ENCODE results near the gene BAIAP3.

Gene BAIAP3

DNA sequence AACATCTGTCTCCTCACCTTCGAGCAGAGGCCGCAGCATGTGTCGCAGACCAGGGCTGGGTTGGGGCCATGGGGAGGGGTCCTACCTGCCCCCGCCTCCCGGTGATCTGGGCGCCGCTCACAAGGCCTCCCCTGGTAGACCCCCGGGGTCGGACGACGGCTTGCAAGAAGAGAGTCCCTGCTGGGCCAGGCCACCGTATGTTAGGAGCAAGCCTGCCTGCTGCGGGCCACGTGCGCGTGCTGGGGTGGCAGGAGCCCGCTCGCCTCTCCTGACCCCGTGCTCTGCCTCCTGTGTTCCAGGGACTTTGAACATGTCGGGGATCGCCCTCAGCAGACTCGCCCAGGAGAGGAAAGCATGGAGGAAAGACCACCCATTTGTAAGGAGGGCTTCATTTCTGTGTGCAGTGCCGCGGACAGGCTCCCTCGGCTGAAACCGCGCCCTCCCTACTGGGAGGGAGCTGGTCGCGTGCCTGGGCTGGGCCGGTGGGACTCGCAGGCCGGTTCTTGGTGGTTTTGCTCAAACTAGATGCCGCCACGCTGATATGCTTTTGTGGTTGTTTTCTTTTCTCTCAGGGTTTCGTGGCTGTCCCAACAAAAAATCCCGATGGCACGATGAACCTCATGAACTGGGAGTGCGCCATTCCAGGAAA is 19.6 kb upstream of the BAIAP3 start:
- H3K27me3 ChIP-seq (ENCODE audit: control insufficient read depth, insufficient read depth, low read length), result no peaks in the 10 kb centered on the region
- no peaks in the 10 kb centered on the region for H3K9me3 ChIP-seq (ENCODE audit: control insufficient read depth, low read depth, low read length)
- peaks cover 55% of the 10 kb centered on the region for H3K36me3 ChIP-seq (ENCODE audit: control insufficient read depth, low read depth, low read length)
- peaks cover 3% of the 10 kb centered on the region for H3K4me1 ChIP-seq (ENCODE audit: control insufficient read depth, low read depth, low read length)
- H3K9ac ChIP-seq (ENCODE audit: low read length), result no peak overlapping the region
- no peak overlapping the region for H3K4me3 ChIP-seq (ENCODE audit: low read length)
- no peak overlapping the region for H3K27ac ChIP-seq (ENCODE audit: low read length)

DNA sequence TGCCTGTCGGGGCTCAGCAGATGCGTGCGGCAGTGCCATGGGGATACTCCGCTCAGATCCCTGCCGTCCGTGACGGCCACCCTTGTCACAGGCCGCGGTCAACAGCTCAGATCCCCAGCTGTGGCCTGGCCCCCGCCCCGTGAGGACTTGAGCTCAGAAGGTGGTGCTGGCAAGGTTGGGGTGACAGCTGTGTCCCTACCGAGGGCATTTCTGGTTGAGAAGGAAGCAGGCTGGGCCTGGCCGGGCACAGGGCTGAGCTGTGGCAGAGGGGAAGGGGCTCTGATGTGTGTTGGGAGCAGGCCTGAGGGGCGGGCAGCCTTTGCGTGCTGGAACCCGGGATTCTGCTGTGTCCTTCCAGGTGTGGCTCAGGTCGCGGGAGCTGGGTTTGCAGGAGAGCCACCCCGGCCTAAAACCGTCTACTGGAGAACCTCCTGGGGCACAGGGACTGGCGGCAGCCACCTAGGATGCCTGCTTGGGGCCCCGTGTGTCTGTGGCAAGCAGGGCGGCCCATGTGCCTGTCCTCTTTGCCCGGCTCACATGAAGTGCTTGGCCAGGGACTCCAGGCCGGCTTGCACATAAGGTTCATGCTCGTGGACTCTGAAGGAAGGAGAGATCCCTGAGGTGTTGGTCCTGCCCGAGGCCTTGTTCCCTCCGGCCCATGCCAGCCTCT is 18.9 kb upstream of the BAIAP3 start:
- Histone ChIP-seq H3K4me1 (ENCODE audit: control insufficient read depth, low read depth, low read length) (peaks cover 3% of the 10 kb centered on the region), H3K9ac (ENCODE audit: low read length) (no peak overlapping the region), H3K27me3 (ENCODE audit: control insufficient read depth, insufficient read depth, low read length) (no peaks in the 10 kb centered on the region), H3K36me3 (ENCODE audit: control insufficient read depth, low read depth, low read length) (peaks cover 62% of the 10 kb centered on the region), H3K9me3 (ENCODE audit: control insufficient read depth, low read depth, low read length) (no peaks in the 10 kb centered on the region), H3K27ac (ENCODE audit: low read length) (no peak overlapping the region), H3K4me3 (ENCODE audit: low read length) (no peak overlapping the region)

DNA sequence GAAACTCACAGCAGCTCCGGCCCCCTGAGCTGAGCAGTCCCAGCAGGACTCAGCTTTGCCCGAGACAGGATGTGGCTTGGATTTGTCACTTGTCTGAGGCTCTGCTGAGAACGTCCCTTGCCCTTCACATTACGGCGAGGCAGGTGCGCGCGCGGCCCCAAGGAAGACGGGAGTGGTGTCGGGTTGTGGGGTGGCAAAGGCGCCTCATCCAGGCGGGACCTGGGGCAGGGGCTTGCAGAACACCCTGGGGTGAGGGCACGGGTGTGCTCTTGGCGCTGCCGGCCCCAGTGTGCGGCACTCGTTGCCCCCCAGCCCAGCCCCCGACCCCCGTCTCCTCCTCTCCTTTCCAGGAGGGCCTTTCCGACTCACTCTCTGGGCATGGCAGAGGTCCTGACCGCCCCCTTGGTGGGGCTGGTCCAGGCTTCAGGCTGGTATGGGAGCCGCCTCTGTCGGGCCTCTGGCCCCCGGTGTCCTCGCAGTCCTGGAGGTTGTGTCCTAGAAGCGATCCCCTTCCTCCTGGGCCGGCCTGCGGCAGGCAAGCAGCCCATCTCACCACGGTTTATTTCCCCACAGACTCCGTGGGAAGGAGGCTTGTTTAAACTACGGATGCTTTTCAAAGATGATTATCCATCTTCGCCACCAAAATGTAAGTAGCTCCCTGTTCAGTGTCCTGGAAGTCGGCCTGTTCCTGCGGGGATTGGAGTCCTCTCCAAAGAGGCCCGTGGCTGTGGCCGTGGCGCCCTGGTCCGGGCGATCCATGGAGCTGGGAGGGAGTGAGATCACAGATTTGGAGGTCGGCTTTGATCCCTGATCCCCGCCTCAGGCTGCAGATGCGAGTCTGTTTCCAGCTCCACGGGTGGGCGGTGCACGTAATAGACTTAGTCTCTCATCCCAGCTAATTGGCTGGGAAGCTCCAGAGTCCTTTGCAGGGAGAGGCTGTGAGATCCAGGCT is 18.1 kb upstream of the BAIAP3 start:
- Histone ChIP-seq H3K4me3 (ENCODE audit: low read length) (no peak overlapping the region), H3K27ac (ENCODE audit: low read length) (no peak overlapping the region), H3K36me3 (ENCODE audit: control insufficient read depth, low read depth, low read length) (peaks cover 70% of the 10 kb centered on the region), H3K9me3 (ENCODE audit: control insufficient read depth, low read depth, low read length) (no peaks in the 10 kb centered on the region), H3K27me3 (ENCODE audit: control insufficient read depth, insufficient read depth, low read length) (no peaks in the 10 kb centered on the region), H3K9ac (ENCODE audit: low read length) (no peak overlapping the region), H3K4me1 (ENCODE audit: control insufficient read depth, low read depth, low read length) (peaks cover 3% of the 10 kb centered on the region)

DNA sequence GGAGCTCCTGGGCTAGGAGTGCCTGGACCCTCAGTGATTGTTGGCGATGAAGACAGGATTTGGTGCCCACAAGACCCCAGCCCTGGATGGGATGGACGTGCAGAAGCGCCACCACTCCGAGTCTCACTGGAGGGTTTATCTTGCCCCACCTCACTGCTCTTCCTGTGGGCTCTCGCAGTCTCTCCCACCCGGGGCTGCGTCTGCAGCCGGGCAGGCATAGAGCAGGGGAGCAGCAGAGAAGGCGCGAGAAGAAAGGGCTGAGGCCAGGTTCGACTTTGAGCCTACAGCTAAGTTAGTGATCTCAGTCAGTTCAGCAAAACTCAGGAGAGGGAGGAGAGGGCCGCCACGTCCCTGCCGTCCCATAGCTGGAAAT is 17.4 kb upstream of the BAIAP3 start:
- no peaks in the 10 kb centered on the region for H3K9me3 ChIP-seq (ENCODE audit: control insufficient read depth, low read depth, low read length)
- no peak overlapping the region for H3K4me3 ChIP-seq (ENCODE audit: low read length)
- peaks cover 76% of the 10 kb centered on the region for H3K36me3 ChIP-seq (ENCODE audit: control insufficient read depth, low read depth, low read length)
- H3K4me1 ChIP-seq (ENCODE audit: control insufficient read depth, low read depth, low read length), result no peaks in the 10 kb centered on the region
- no peak overlapping the region for H3K27ac ChIP-seq (ENCODE audit: low read length)
- H3K27me3 ChIP-seq (ENCODE audit: control insufficient read depth, insufficient read depth, low read length), result no peaks in the 10 kb centered on the region
- H3K9ac ChIP-seq (ENCODE audit: low read length), result no peak overlapping the region

DNA sequence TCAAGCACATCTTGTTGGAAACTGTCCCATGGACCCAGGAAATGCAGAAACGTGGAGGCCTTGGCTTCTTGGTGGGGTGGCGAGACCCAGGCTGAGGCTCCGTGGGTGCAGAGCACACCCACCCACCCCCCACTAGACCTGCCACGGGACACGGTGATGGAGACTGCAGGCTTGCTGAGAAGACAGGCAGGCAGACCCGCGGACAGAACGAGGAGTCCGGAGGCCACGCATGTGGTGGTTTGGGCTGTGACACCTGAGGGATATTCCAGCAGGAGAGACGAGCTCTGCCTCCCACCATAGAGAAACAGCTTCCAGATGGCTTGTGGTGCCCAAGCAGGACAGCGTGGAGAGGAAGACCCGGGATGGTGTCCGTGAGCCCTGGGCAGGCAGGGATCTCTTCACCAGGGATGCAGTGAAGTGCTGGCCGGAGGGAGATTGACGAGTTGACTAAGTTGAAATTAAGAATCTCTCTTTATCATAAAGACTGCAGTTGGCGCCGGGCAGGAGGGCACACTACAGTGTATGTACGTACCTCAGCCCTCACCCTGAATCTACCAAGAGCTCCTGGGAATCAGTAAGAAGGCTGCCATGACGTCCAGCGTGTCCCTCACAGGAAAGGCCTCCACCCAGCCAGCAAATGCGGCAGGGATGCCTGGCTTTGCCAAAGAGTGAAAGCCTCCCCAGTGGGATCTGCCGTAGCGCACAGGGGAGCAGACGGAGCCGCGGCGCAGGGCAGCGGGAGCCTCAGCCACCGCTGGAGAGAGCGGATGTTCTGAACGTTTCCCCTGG is 15.8 kb upstream of the BAIAP3 start:
- H3K36me3 ChIP-seq (ENCODE audit: control insufficient read depth, low read depth, low read length), result peaks cover 81% of the 10 kb centered on the region
- H3K27ac ChIP-seq (ENCODE audit: low read length), result no peak overlapping the region
- no peaks in the 10 kb centered on the region for H3K4me1 ChIP-seq (ENCODE audit: control insufficient read depth, low read depth, low read length)
- no peaks in the 10 kb centered on the region for H3K27me3 ChIP-seq (ENCODE audit: control insufficient read depth, insufficient read depth, low read length)
- H3K9me3 ChIP-seq (ENCODE audit: control insufficient read depth, low read depth, low read length), result no peaks in the 10 kb centered on the region
- H3K9ac ChIP-seq (ENCODE audit: low read length), result no peak overlapping the region
- no peak overlapping the region for H3K4me3 ChIP-seq (ENCODE audit: low read length)

DNA sequence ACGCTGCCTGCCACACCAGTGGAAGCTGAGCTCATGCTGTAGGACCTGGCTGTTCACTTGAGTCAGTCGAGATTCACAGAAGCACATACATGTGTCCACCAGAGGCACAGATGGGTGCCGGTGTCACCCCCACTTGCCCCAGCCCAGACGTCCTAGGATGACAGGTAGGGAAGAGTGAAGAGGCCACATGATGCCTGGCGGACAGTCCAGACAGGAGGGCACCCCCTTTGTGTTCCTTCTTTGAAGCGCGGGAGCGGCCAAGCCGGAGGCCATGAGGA is 15.2 kb upstream of the BAIAP3 start:
- Histone ChIP-seq H3K27ac (ENCODE audit: low read length) (no peak overlapping the region), H3K36me3 (ENCODE audit: control insufficient read depth, low read depth, low read length) (peaks cover 77% of the 10 kb centered on the region), H3K27me3 (ENCODE audit: control insufficient read depth, insufficient read depth, low read length) (no peaks in the 10 kb centered on the region), H3K4me3 (ENCODE audit: low read length) (no peak overlapping the region), H3K9ac (ENCODE audit: low read length) (no peak overlapping the region), H3K9me3 (ENCODE audit: control insufficient read depth, low read depth, low read length) (no peaks in the 10 kb centered on the region), H3K4me1 (ENCODE audit: control insufficient read depth, low read depth, low read length) (no peaks in the 10 kb centered on the region)

DNA sequence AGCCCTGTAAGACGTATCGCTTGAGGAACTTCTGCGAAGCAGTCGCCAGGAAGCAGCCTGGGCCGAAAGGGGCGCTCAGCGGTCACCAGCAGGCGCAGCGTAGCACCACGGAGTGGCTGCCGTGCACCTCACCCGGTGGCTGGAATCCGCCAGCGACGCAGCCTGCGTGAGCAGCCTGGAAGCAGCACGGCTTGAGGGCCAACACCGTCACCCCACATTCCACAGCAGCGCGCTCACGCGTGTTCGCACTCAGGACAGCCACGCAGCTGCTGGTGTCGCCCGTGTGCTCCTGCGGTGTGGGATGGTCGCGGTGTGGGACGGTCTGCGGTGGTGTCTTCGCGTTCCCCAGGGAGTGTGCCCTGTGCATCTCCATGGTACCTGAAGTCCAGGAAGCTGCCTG is 14.4 kb upstream of the BAIAP3 start:
- no peaks in the 10 kb centered on the region for H3K27me3 ChIP-seq (ENCODE audit: control insufficient read depth, insufficient read depth, low read length)
- H3K36me3 ChIP-seq (ENCODE audit: control insufficient read depth, low read depth, low read length), result peaks cover 77% of the 10 kb centered on the region
- H3K9ac ChIP-seq (ENCODE audit: low read length), result no peak overlapping the region
- H3K4me1 ChIP-seq (ENCODE audit: control insufficient read depth, low read depth, low read length), result no peaks in the 10 kb centered on the region
- H3K9me3 ChIP-seq (ENCODE audit: control insufficient read depth, low read depth, low read length), result no peaks in the 10 kb centered on the region
- no peak overlapping the region for H3K4me3 ChIP-seq (ENCODE audit: low read length)
- no peak overlapping the region for H3K27ac ChIP-seq (ENCODE audit: low read length)

DNA sequence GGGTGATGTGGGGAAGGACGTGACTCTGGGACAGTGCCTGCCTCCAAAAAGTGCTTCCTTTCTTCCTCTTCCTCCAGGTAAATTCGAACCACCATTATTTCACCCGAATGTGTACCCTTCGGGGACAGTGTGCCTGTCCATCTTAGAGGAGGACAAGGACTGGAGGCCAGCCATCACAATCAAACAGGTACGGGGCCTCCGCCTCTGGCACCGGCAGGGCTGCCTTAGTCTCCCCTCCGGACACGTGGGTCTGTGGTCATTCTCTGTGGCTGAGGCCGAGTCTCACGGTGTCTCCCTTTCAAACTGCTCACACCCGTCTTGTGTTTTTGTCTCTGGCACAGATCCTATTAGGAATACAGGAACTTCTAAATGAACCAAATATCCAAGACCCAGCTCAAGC is 13.3 kb upstream of the BAIAP3 start:
- Histone ChIP-seq H3K27me3 (ENCODE audit: control insufficient read depth, insufficient read depth, low read length) (no peaks in the 10 kb centered on the region), H3K36me3 (ENCODE audit: control insufficient read depth, low read depth, low read length) (peaks cover 73% of the 10 kb centered on the region), H3K9ac (ENCODE audit: low read length) (no peak overlapping the region), H3K4me3 (ENCODE audit: low read length) (no peak overlapping the region), H3K9me3 (ENCODE audit: control insufficient read depth, low read depth, low read length) (no peaks in the 10 kb centered on the region), H3K27ac (ENCODE audit: low read length) (no peak overlapping the region), H3K4me1 (ENCODE audit: control insufficient read depth, low read depth, low read length) (no peaks in the 10 kb centered on the region)

DNA sequence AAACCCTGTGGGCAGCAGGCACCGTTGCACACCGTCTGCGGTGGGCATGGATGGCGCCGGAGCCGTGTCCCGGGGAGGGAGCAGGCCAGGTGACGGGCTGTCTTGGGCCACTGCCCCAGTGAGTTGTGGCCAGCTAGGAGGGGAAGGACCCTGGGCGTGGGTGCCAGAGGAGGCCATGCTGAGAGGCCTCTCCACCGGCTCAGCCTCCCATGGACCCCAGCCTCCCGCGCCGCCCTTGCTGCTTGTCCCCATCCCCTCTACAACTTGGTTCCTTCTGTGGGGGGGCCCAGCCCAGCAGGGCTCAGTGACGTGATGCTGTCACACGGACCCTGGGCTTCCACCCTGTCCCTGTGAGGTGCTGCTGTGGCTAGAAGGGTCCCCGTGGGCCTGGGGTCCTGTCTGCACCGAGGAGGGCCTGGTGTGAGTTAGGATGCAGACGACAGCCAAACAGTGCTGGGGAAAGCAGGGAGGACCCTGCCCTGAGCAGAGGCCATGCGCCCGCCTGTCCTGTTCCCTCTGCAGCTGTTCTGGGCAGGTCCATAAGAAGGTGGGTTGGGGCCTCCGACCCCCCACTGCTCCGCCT is 12.7 kb upstream of the BAIAP3 start:
- H3K9me3 ChIP-seq (ENCODE audit: control insufficient read depth, low read depth, low read length), result no peaks in the 10 kb centered on the region
- H3K4me1 ChIP-seq (ENCODE audit: control insufficient read depth, low read depth, low read length), result no peaks in the 10 kb centered on the region
- no peak overlapping the region for H3K9ac ChIP-seq (ENCODE audit: low read length)
- H3K4me3 ChIP-seq (ENCODE audit: low read length), result no peak overlapping the region
- H3K27me3 ChIP-seq (ENCODE audit: control insufficient read depth, insufficient read depth, low read length), result no peaks in the 10 kb centered on the region
- peaks cover 67% of the 10 kb centered on the region for H3K36me3 ChIP-seq (ENCODE audit: control insufficient read depth, low read depth, low read length)
- H3K27ac ChIP-seq (ENCODE audit: low read length), result no peak overlapping the region

DNA sequence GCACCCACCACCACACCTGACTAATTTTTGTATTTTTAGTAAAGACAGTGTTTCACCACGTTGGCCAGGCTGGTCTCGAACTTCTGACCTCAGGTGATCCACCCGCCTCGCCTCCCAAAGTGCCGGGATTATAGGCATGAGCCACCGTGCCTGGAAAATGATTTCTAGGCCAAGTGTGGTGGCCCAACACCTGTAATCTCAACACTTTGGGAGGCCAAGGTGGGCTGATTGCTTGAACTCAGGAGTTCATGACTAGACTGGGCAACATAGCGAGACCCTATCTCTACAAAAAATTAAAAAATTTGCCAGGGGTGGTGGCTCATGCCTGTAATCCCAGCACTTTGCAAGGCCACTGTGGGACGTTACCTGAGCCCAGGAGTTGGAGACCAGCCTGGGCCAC is 11.0 kb upstream of the BAIAP3 start:
- peaks cover 50% of the 10 kb centered on the region for H3K36me3 ChIP-seq (ENCODE audit: control insufficient read depth, low read depth, low read length)
- H3K27me3 ChIP-seq (ENCODE audit: control insufficient read depth, insufficient read depth, low read length), result no peaks in the 10 kb centered on the region
- no peaks in the 10 kb centered on the region for H3K4me1 ChIP-seq (ENCODE audit: control insufficient read depth, low read depth, low read length)
- H3K27ac ChIP-seq (ENCODE audit: low read length), result no peak overlapping the region
- no peaks in the 10 kb centered on the region for H3K9me3 ChIP-seq (ENCODE audit: control insufficient read depth, low read depth, low read length)
- no peak overlapping the region for H3K9ac ChIP-seq (ENCODE audit: low read length)
- no peak overlapping the region for H3K4me3 ChIP-seq (ENCODE audit: low read length)

All from iPS-18a (cell line).